ENCODE results near the gene COG5. TPM values are rescaled to one million over a fixed set of nuclear protein-coding genes. Genes with fewer than 3 reads are reported as not detected.

The COG5 gene
- total RNA-seq, 1 donor from 2014 or later, result 55.2 TPM

GRCh38 chr7:107505997-107506673 is 57.6 kb downstream of the COG5 start:
- peak; percentile 72 for DNase-seq (ENCODE audit: low read depth)

GRCh38 chr7:107505362-107505761 is 58.4 kb downstream of the COG5 start:
- no peak for DNase-seq (ENCODE audit: low read depth)

- DNase-seq (ENCODE audit: low read depth), result no peak
Measured at GRCh38 chr7:107503687-107504086, 60.0 kb downstream of the COG5 start.

- no peak for DNase-seq (ENCODE audit: low read depth)
Measured at GRCh38 chr7:107502797-107503196, 60.9 kb downstream of the COG5 start.

- no peak for DNase-seq (ENCODE audit: low read depth)
Measured at GRCh38 chr7:107502154-107502553, 61.6 kb downstream of the COG5 start.

- DNase-seq (ENCODE audit: low read depth), result peak; percentile 45
Measured at GRCh38 chr7:107501593-107501992, 62.1 kb downstream of the COG5 start.

- DNase-seq (ENCODE audit: low read depth), result no peak
Measured at GRCh38 chr7:107499731-107500130, 64.0 kb downstream of the COG5 start.

- DNase-seq (ENCODE audit: low read depth), result no peak
Measured at GRCh38 chr7:107495516-107495915, 68.2 kb downstream of the COG5 start.

- DNase-seq (ENCODE audit: low read depth), result no peak
Measured at GRCh38 chr7:107494884-107495283, 68.8 kb downstream of the COG5 start.

- DNase-seq (ENCODE audit: low read depth), result no peak
Measured at GRCh38 chr7:107494315-107494751, 69.4 kb downstream of the COG5 start.

GRCh38 chr7:107492875-107493274 is 70.8 kb downstream of the COG5 start:
- DNase-seq (ENCODE audit: low read depth), result no peak

- DNase-seq (ENCODE audit: low read depth), result no peak
Measured at GRCh38 chr7:107486041-107486440, 77.7 kb downstream of the COG5 start.

GRCh38 chr7:107482571-107482970 is 81.1 kb downstream of the COG5 start:
- no peak for DNase-seq (ENCODE audit: low read depth)

GRCh38 chr7:107480932-107481331 is 82.8 kb downstream of the COG5 start:
- no peak for DNase-seq (ENCODE audit: low read depth)

- no peak for DNase-seq (ENCODE audit: low read depth)
Measured at GRCh38 chr7:107479303-107479702, 84.4 kb downstream of the COG5 start.

GRCh38 chr7:107474104-107474521 is 89.6 kb downstream of the COG5 start:
- no peak for DNase-seq (ENCODE audit: low read depth)

- DNase-seq (ENCODE audit: low read depth), result no peak
Measured at GRCh38 chr7:107472116-107472515, 91.6 kb downstream of the COG5 start.

GRCh38 chr7:107471292-107472070 is 92.2 kb downstream of the COG5 start:
- DNase-seq (ENCODE audit: low read depth), result no peak

- no peak for DNase-seq (ENCODE audit: low read depth)
Measured at GRCh38 chr7:107469929-107470328, 93.8 kb downstream of the COG5 start, which contains the start of gene GPR22. Gene GPR22 (plus strand): TSS chr7:107470057. CDS start chr7:107474061, 4,004 bp downstream.

GRCh38 chr7:107468824-107469223 is 94.9 kb downstream of the COG5 start:
- DNase-seq (ENCODE audit: low read depth), result no peak

GRCh38 chr7:107467972-107468371 is 95.7 kb downstream of the COG5 start:
- DNase-seq (ENCODE audit: low read depth), result no peak

- no peak for DNase-seq (ENCODE audit: low read depth)
Measured at GRCh38 chr7:107464666-107465226, 99.0 kb downstream of the COG5 start.
